CD4-positive, alpha-beta T cell treated with Interleukin-6 at 100 ng/mL for 8 hours (primary cell): ENCODE data around the gene CXCR5.
A peak's percentile ranks its signal among the peaks of the same experiment; 100 is the strongest.

Experiments used
- DNase-seq: peaks from one replicate; pipeline ENCODE4 v3.0.0-alpha.2; 2020; ENCODE audit warnings: mixed read lengths, low spot score

Gene CXCR5

GRCh38 chr11:118912742-118913410 is 29.2 kb downstream of the CXCR5 start:
- peak; percentile 23 for DNase-seq

- peak; percentile 67 for DNase-seq
Observed at GRCh38 chr11:118913411-118914125, 29.9 kb downstream of the CXCR5 start.

- peak; percentile 82 for DNase-seq
Observed at GRCh38 chr11:118914178-118914918, 30.7 kb downstream of the CXCR5 start.

GRCh38 chr11:118914987-118915386 is 31.3 kb downstream of the CXCR5 start:
- no peak for DNase-seq

GRCh38 chr11:118915396-118915795 is 31.7 kb downstream of the CXCR5 start:
- DNase-seq = no peak

- DNase-seq = no peak
Observed at GRCh38 chr11:118915941-118916841, 32.5 kb downstream of the CXCR5 start.

GRCh38 chr11:118916842-118917388 is 33.2 kb downstream of the CXCR5 start:
- DNase-seq = no peak

- DNase-seq = peak; percentile 52
Observed at GRCh38 chr11:118917481-118918127, 33.9 kb downstream of the CXCR5 start.

GRCh38 chr11:118918128-118918685 is 34.5 kb downstream of the CXCR5 start:
- DNase-seq = peak; percentile 33

GRCh38 chr11:118918686-118919280 is 35.1 kb downstream of the CXCR5 start:
- peak; percentile 43 for DNase-seq

GRCh38 chr11:118921121-118921928 is 37.6 kb downstream of the CXCR5 start:
- no peak for DNase-seq

GRCh38 chr11:118921929-118922744 is 38.4 kb downstream of the CXCR5 start:
- DNase-seq = no peak

- DNase-seq = no peak
Observed at GRCh38 chr11:118922745-118923627, 39.3 kb downstream of the CXCR5 start.

- DNase-seq = peak; percentile 47
Observed at GRCh38 chr11:118923721-118924587, 40.3 kb downstream of the CXCR5 start.

GRCh38 chr11:118924591-118925585 is 41.2 kb downstream of the CXCR5 start:
- DNase-seq = no peak
